ENCODE results near the gene CYBRD1. TPM values are rescaled to one million over a fixed set of nuclear protein-coding genes. Genes with fewer than 3 reads are reported as not detected.
A peak's percentile ranks its signal among the peaks of the same experiment; 100 is the strongest.

Gene CYBRD1, protein sequence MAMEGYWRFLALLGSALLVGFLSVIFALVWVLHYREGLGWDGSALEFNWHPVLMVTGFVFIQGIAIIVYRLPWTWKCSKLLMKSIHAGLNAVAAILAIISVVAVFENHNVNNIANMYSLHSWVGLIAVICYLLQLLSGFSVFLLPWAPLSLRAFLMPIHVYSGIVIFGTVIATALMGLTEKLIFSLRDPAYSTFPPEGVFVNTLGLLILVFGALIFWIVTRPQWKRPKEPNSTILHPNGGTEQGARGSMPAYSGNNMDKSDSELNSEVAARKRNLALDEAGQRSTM
- polyA plus RNA-seq (2012; ENCODE audit: insufficient read depth, insufficient read length, low read depth): not detected

DNA sequence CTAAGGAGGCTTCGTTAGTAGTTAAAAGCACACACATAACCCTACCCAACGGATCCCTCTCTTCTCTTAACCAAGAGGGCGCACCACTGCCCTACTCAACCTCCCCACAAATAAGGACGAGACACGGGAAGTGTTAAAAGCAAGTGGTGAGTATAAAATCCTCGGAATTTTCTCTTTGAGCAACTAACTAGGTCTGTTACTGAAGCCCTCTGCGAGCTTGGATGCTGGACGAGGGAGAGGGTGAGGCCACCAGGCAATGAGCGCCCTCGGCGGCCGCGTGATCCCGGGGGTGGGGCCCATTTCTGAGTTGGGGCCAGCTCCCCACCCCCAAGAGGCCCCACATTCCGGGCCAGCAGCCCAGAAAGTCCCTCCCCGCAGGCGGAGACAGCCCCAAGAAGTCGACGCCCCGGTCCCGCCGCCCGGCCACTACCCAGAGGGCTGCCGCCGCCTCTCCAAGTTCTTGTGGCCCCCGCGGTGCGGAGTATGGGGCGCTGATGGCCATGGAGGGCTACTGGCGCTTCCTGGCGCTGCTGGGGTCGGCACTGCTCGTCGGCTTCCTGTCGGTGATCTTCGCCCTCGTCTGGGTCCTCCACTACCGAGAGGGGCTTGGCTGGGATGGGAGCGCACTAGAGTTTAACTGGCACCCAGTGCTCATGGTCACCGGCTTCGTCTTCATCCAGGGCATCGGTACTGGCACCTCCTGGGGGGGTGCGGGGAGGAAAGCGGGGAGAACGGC lies at the start of gene CYBRD1:
CYBRD1 (plus strand) TSS at position 423 of the 736 bp plus-strand sequence; CDS start at position 495, 72 bp downstream.
- TF ChIP-seq, protein P1, sequence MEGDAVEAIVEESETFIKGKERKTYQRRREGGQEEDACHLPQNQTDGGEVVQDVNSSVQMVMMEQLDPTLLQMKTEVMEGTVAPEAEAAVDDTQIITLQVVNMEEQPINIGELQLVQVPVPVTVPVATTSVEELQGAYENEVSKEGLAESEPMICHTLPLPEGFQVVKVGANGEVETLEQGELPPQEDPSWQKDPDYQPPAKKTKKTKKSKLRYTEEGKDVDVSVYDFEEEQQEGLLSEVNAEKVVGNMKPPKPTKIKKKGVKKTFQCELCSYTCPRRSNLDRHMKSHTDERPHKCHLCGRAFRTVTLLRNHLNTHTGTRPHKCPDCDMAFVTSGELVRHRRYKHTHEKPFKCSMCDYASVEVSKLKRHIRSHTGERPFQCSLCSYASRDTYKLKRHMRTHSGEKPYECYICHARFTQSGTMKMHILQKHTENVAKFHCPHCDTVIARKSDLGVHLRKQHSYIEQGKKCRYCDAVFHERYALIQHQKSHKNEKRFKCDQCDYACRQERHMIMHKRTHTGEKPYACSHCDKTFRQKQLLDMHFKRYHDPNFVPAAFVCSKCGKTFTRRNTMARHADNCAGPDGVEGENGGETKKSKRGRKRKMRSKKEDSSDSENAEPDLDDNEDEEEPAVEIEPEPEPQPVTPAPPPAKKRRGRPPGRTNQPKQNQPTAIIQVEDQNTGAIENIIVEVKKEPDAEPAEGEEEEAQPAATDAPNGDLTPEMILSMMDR (IDR thresholded peaks at IDR 0.05; ENCODE audit: low read depth, low read length): no peak
- DNase-seq: peak; percentile 6

DNA sequence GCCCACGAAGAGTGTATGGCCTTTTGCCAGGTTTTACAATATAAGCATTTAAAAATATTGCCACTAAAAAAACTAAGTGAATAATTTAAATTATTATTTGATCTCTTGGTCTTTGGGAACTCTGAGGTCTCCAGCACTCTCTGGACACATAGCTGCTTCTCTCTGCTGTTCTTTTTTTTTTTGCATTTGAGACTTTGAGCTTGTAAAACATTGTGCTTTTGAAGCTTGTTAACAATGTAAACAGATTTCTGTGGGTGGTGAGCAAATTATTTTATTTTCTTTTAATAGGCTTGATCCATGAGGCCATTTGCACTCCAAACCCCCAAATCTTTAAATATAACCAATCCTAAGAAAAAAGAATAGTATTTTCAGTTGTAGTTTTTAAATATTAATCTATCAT lies 46.3 kb upstream of the CYBRD1 start:
- Histone ChIP-seq H3K4me1 (no peaks in the 10 kb centered on the region), H3K9me3 (no peaks in the 10 kb centered on the region), H3K36me3 (no peaks in the 10 kb centered on the region), H3K4me3 (ENCODE audit: low read depth, low read length) (no peak overlapping the region), H3K27me3 (no peaks in the 10 kb centered on the region)
- DNase-seq: no peak
- TF ChIP-seq, protein P1 (IDR thresholded peaks at IDR 0.05; ENCODE audit: low read depth, low read length): no peak

More for the DNA sequence above, at the start of gene CYBRD1:
- Histone ChIP-seq H3K27me3 (peaks cover 28% of the 10 kb centered on the region), H3K9me3 (no peaks in the 10 kb centered on the region), H3K4me1 (no peaks in the 10 kb centered on the region), H3K4me3 (ENCODE audit: low read depth, low read length) (peak within 1 kb of the TSS; percentile 57), H3K36me3 (no peaks in the 10 kb centered on the region)

DNA sequence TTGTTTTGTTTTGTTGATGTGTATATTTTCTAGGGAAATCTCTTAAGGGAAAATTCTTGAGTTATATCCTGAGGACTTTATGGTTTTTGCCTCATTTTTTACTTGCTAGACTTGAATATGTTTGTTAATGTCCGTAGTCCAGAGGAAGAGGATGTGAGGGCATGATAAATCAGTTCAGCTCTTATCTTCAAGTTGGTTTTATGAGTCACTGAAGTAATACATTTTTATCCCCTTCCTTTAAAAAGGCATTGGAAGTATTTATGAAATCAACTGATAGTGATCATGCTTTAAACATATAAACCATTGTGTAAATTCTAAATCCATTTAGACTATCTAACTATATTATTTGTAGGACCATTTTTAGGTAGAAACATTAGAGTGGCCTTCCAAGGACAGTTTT lies 43.9 kb upstream of the CYBRD1 start:
- TF ChIP-seq, protein P1 (IDR thresholded peaks at IDR 0.05; ENCODE audit: low read depth, low read length): no peak
- Histone ChIP-seq H3K27me3 (no peaks in the 10 kb centered on the region), H3K9me3 (no peaks in the 10 kb centered on the region), H3K36me3 (no peaks in the 10 kb centered on the region), H3K4me3 (ENCODE audit: low read depth, low read length) (no peak overlapping the region), H3K4me1 (no peaks in the 10 kb centered on the region)
- DNase-seq: no peak

GRCh38 chr2:171479154-171479814 lies 43.0 kb upstream of the CYBRD1 start:
- H3K4me1 ChIP-seq: no peaks in the 10 kb centered on the region
- no peaks in the 10 kb centered on the region for H3K9me3 ChIP-seq
- no peak for DNase-seq
- no peaks in the 10 kb centered on the region for H3K27me3 ChIP-seq
- no peak overlapping the region for H3K4me3 ChIP-seq (ENCODE audit: low read depth, low read length)
- TF ChIP-seq, protein P1 (IDR thresholded peaks at IDR 0.05; ENCODE audit: low read depth, low read length): no peak
- no peaks in the 10 kb centered on the region for H3K36me3 ChIP-seq

- Histone ChIP-seq H3K36me3 (no peaks in the 10 kb centered on the region), H3K27me3 (no peaks in the 10 kb centered on the region), H3K9me3 (no peaks in the 10 kb centered on the region), H3K4me3 (ENCODE audit: low read depth, low read length) (no peak overlapping the region), H3K4me1 (no peaks in the 10 kb centered on the region)
- TF ChIP-seq, protein P1 (IDR thresholded peaks at IDR 0.05; ENCODE audit: low read depth, low read length): no peak
- DNase-seq: no peak
Observed at GRCh38 chr2:171480908-171481307, 41.4 kb upstream of the CYBRD1 start.
